Mesodermal cell (in vitro differentiated cells): Measurements from ENCODE around the gene TRPC6.
"Not testable (repeated sequence)": the region's sequence is repeated elsewhere in the genome, so short reads cannot be mapped to it uniquely, and the experiment has no call there.

Experiments
- H3K27ac ChIP-seq: 2 replicates; pipeline ENCODE4 v1.7.0; 2013; ENCODE audit warnings: mild to moderate bottlenecking, low read depth, low read length, moderate library complexity; ENCODE audit not compliant: severe bottlenecking
- H3K36me3 ChIP-seq: 2 replicates; pipeline ENCODE4 v1.7.1; 2013; ENCODE audit warnings: mild to moderate bottlenecking, low read length, moderate library complexity; ENCODE audit not compliant: control insufficient read depth, insufficient read depth
- H3K4me1 ChIP-seq: one replicate; pipeline ENCODE4 v1.7.1; 2013; ENCODE audit warnings: mild to moderate bottlenecking, low read length; ENCODE audit not compliant: insufficient read depth, control insufficient read depth, poor library complexity, severe bottlenecking
- H3K4me3 ChIP-seq: 2 replicates; pipeline ENCODE4 v1.7.0; 2013; ENCODE audit warnings: low read length, control low read depth, mild to moderate bottlenecking; ENCODE audit not compliant: insufficient read depth, poor library complexity, severe bottlenecking; ENCODE audit errors: extremely low read depth
- H3K9me3 ChIP-seq: 2 replicates; pipeline ENCODE4 v1.7.1; 2013; ENCODE audit warnings: mild to moderate bottlenecking, low read length, moderate library complexity; ENCODE audit not compliant: control insufficient read depth
- WGBS, 2 experiments: methylation state at CpG; one replicate each; pipeline ENCODE4 v1.1.5; 2013; ENCODE audit warnings: missing lambda C conversion rate in 2 of 2; ENCODE audit not compliant: insufficient coverage in 2 of 2; 5-methylcytosine and 5-hydroxymethylcytosine counted together

Gene TRPC6

DNA sequence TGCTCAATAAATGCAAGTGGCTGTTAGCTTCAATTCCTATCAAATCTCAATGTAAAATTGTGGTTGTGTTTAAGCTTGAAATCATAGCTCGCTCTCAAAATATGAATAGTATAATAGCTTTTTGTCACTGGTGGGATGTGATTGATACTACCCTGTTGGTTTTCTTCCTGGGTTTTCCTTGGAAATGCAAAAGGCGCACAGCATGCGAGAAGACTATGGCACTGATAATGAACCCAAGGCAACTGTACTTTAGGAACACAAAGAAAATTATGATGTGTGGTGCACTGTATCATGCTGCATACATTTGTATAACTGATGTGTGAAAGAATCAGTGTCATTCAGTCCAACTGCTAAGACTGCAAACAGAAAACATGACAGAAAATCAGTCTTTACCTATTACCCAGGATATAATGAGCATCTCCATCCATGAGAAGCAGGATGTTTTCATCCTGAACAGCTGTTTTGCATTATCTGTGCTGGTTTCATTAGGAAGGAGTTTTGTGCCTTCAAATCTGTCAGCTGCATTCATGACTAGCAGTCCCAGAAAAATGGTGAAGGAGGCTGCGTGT, 101.2 kb downstream of the TRPC6 start:
- no peaks in the 10 kb centered on the region for H3K36me3 ChIP-seq
- WGBS, 2 experiments, result 0 to 44% methylated on average over 2 to 3 of the region's 4 CpGs
- no peaks in the 10 kb centered on the region for H3K9me3 ChIP-seq
- H3K4me3 ChIP-seq, result no peak overlapping the region
- no peak overlapping the region for H3K27ac ChIP-seq
- H3K4me1 ChIP-seq, result peaks cover 11% of the 10 kb centered on the region

DNA sequence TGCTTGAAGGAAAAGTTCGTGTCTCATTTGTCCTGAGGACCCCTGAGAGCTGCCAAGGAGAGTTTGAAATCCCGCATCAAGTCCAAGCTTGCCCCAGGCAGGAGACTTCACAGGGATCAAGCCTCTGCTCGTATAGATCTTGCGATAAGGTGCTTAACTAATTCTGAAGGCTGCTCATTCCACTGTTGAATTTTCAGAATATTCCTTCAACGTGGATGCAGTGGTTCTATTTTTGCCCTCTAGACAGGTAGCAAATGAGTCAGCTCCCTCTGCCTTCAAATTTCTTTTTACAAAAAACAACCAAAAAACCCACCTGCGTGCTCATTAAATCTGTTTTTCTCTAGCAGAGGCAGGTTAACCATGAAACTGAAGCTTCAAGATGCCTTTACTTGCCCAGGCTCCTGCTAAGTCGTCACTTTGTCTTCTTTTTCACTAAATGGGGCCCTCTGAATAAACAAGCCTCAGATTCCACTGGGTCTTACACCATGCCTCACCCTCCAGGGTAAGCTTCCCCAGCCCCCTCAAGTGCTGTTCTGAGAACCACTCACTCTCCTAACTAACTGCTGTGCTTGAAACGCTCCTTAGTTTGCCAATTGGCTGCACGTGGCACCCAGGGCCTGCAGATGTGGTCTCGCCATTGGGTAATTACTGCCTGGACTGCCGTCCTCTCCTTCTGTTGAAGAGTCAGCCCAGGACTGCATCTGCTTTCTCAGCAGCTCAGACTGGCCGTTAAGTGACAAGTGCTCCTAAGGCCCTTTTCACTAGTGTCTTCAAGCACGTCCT, 105.0 kb downstream of the TRPC6 start:
- Histone ChIP-seq H3K9me3 (no peaks in the 10 kb centered on the region), H3K36me3 (no peaks in the 10 kb centered on the region), H3K27ac (no peak overlapping the region), H3K4me3 (no peak overlapping the region), H3K4me1 (peaks cover 11% of the 10 kb centered on the region)
- 84 to 85% methylated on average over 12 to 13 of the region's 13 CpGs for WGBS, 2 experiments

DNA sequence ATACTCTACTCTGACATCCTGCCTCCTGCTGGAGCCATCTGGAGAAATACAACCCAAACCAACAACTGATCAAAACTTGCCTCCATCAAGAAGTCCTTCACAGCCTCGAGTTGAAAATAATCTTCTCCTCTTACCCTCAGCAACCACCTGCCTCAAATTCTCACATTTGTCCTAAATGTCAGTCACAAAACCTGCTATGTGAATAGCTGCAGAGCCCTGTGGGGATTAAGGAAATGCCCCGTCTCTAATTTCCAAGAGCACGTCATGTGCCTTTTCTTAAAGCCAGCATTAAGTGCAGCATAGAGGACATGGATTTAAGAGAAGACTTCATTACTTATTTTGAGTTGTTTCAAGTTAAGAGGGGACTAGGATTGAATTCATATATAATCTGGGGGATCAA, 105.9 kb downstream of the TRPC6 start:
- Histone ChIP-seq H3K36me3 (no peaks in the 10 kb centered on the region), H3K4me1 (peaks cover 11% of the 10 kb centered on the region), H3K9me3 (no peaks in the 10 kb centered on the region), H3K4me3 (no peak overlapping the region), H3K27ac (no peak overlapping the region)
- 89 to 100% methylated on average over 2 to 3 of the region's 3 CpGs for WGBS, 2 experiments

DNA sequence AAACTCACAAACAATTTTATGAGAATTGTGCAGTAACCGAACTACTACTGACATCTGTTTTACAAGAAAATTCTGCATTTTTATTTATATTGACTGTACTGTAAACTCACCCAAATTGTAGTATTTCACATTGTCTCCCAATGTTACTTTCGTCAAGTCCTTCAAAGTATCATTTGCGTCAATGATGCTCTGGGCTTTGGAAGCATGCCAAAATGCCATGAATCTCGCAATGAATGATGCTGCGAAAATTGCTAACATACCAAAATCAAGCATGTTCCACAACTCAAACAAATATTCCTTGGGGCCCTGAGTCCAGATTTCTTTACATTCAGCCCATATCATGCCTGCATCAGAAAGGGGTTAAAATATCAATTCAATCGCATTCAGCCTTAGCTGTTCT, 107.6 kb downstream of the TRPC6 start:
- Histone ChIP-seq H3K4me3 (no peak overlapping the region), H3K27ac (no peak overlapping the region), H3K9me3 (no peaks in the 10 kb centered on the region), H3K36me3 (no peaks in the 10 kb centered on the region), H3K4me1 (peaks cover 11% of the 10 kb centered on the region)
- WGBS, 2 experiments, result 95 to 100% methylated on average over 3 to 4 of the region's 6 CpGs

DNA sequence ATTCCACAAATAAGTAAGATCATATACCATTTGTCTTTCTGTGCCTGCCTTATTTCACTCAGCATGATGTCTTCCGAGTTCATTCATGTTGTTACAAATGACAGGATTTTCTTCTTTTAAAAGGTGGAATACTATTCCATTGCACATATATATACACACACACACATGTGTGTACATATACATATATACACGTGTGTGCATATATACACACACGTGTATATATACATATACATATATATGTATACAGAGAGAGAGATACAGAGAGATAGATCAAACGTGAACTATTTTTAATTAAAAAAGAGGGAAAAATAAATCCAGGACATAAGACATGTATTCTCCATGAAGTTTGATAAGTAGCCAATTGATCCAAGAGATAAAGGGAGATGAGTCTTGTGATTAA, 108.1 kb downstream of the TRPC6 start:
- no peaks in the 10 kb centered on the region for H3K9me3 ChIP-seq
- H3K36me3 ChIP-seq, result no peaks in the 10 kb centered on the region
- H3K4me3 ChIP-seq, result no peak overlapping the region
- H3K27ac ChIP-seq, result no peak overlapping the region
- whole genome bisulfite sequencing, 2 experiments, result no CpG with 5 or more reads among the region's 4 CpGs
- peaks cover 16% of the 10 kb centered on the region for H3K4me1 ChIP-seq

DNA sequence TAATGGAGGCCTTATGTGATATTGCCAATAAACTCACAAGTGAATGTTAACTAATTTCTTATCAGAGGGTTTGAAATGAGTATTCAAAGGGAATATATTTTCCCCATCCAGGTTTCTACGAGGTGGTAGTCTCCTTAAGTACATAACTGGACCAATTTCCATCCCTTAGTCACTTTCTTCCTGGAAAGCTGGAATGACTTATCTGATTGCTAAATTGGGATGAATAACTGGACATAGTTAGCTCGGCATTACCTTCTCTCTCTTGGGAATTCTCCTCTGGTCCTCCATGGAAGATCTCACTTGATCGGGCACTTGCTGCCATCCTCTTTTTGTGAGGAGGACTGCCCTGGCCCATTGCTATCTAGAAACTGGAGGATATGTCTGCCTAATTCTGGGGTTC, 109.1 kb downstream of the TRPC6 start:
- Histone ChIP-seq H3K4me3 (no peak overlapping the region), H3K4me1 (peaks cover 22% of the 10 kb centered on the region), H3K27ac (no peak overlapping the region), H3K9me3 (no peaks in the 10 kb centered on the region), H3K36me3 (no peaks in the 10 kb centered on the region)
- 80 to 92% methylated on average over 1 to 2 of the region's 3 CpGs for WGBS, 2 experiments

DNA sequence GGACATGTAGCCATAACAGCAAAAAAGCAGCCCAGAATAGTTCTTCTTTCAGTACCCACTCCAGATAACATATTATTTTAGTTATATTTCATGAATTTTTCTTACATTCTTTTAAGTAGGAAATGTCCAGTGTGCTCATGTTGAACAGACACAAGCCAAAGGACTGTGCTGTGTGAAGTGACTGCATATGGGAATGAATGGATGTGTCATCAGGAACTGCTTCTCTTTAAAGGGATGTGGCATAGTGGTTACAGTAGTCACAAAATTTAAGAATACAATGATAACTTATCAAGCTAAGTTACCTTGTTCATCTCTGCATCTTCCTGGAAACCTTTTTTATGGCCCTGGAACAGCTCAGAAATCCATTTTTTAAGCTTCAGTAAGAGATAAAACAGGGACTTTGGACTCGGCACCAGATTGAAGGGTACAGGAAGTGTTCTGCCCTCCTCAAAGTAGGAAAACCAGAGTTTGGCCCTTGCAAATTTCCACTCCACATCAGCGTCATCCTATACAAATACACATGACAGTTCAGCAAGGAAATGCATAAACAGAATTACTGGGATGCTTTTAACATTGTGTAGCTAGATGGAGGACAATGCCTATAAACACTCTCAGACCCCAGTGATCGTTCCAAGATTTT, 112.8 kb downstream of the TRPC6 start:
- H3K27ac ChIP-seq, result peak overlapping the region; percentile 82
- no peaks in the 10 kb centered on the region for H3K9me3 ChIP-seq
- H3K4me1 ChIP-seq, result peaks cover 17% of the 10 kb centered on the region
- H3K36me3 ChIP-seq, result no peaks in the 10 kb centered on the region
- 93 to 100% methylated on average over 1 to 2 of the region's 3 CpGs for WGBS, 2 experiments
- H3K4me3 ChIP-seq, result no peak overlapping the region

DNA sequence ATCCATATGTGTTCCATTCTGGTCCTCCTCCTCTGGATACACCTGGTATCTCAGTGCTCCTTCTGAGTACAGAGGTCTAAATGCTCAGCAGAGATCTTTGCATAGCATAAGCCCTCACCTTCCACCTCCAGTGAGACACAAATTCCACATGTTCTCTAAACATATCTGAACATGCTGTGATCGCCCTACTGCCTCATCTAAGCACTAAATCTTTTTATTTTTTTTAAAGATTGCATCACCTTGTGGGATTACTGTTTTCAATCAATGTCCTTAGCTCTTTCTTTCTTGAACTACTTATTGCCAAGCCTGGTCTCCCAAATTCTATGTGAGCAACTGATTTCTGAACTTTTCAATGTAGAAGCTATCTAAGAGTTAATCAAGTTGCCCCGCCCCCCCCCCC, 113.4 kb downstream of the TRPC6 start:
- Histone ChIP-seq H3K4me3 (no peak overlapping the region), H3K4me1 (peaks cover 18% of the 10 kb centered on the region), H3K9me3 (no peaks in the 10 kb centered on the region), H3K36me3 (no peaks in the 10 kb centered on the region), H3K27ac (peak overlapping the region; percentile 82)
- WGBS, 2 experiments, result 100% methylated on average over 1 of the region's 2 CpGs

DNA sequence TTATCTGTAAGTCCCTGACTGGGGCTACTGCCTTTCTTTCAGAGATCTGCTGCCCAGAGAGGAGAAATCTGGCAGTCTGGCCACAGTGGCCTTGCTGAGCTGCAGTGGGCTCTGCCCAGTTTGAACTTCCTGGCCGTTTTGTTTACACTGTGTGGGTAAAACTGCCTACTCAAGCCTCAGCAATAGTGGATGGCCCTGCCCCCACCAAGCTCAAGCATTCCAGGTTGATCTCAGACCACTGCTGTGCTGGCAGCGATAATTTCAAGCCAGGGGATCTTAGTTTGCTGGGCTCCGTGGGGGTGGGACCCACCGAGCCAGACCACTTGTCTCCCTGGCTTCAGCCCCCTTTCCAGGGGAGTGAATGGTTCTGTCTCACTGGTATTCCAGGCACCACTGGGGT, 117.5 kb downstream of the TRPC6 start:
- peaks cover 18% of the 10 kb centered on the region for H3K4me1 ChIP-seq
- H3K36me3 ChIP-seq, result no peaks in the 10 kb centered on the region
- peak overlapping the region; percentile 71 for H3K27ac ChIP-seq
- H3K9me3 ChIP-seq, result no peaks in the 10 kb centered on the region
- no peak overlapping the region for H3K4me3 ChIP-seq
- 33 to 34% methylated on average over 1 to 2 of the region's 4 CpGs for WGBS, 2 experiments

DNA sequence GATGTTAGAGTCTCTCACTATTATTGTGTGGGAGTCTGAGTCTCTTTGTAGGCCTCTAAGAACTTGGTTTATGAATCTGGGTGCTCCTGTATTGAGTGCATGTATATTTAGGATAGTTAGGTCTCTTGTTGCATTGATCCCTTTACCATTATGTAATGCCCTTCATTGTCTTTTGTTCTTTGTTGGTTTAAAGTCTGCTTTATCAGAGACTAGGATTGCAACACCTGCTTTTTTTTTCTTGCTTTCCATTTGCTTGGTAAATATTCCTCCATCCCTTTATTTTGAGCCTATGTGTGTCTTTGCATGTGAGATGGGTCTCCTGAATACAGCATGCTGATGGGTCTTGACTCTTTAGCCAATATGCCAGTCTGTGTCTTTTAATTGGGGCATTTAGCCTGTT, 119.4 kb downstream of the TRPC6 start:
- H3K9me3 ChIP-seq, H3K27ac ChIP-seq, H3K4me3 ChIP-seq, H3K36me3 ChIP-seq, H3K4me1 ChIP-seq: not testable (repeated sequence)

DNA sequence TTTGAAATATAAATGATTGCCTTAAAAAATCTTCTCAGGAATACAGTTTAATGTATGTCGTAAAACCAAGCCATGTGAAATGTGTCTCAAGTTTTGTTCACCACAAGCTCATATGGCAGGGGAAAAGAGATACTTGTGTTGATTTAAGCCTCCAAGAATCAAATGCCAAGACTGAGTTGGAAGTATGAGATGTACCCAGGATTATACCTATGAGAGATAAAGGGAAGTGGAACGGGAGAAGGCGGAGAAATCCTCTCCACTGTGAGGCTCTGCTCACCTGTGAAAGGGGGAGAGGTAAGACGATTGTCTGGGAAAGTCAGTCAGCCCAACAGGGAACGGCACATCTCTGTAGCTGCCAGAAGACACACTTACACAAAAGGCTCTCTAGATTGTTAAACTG, 124.8 kb downstream of the TRPC6 start:
- Histone ChIP-seq H3K4me3 (no peak overlapping the region), H3K27ac (no peak overlapping the region), H3K9me3 (no peaks in the 10 kb centered on the region), H3K4me1 (no peaks in the 10 kb centered on the region), H3K36me3 (no peaks in the 10 kb centered on the region)
- WGBS, 2 experiments, result 93 to 94% methylated on average over 3 to 5 of the region's 5 CpGs
